LNCAP (cell line): ENCODE data around the gene ARHGAP31.

Experiments used
- TF ChIP-seq, protein P1 (sequence below): fragments of 450-650 bp; IDR thresholded peaks from 2 replicates; pipeline ENCODE4 v1.5.1; 2017; ENCODE audit warnings: mild to moderate bottlenecking

Gene ARHGAP31

DNA sequence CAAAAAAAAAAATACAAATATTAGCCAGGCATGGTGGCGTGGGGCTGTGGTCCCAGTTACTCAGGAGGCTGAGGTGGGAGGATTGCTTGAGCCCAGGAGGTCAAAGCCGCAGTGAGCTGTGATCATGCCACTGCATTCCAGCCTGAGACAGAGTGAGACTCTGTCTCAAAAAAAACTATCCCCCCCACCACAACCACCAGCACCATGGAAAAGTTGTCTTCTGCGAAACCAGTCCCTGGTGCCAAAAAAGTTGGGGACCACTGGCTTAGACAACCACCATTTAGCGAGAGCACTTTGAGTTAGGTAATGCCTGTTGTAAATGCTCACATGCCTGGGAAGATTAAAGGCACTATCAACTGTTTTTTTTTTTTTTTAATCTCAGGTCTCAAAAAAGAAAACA lies 15.4 kb downstream of the ARHGAP31 start:
- TF ChIP-seq, protein P1, sequence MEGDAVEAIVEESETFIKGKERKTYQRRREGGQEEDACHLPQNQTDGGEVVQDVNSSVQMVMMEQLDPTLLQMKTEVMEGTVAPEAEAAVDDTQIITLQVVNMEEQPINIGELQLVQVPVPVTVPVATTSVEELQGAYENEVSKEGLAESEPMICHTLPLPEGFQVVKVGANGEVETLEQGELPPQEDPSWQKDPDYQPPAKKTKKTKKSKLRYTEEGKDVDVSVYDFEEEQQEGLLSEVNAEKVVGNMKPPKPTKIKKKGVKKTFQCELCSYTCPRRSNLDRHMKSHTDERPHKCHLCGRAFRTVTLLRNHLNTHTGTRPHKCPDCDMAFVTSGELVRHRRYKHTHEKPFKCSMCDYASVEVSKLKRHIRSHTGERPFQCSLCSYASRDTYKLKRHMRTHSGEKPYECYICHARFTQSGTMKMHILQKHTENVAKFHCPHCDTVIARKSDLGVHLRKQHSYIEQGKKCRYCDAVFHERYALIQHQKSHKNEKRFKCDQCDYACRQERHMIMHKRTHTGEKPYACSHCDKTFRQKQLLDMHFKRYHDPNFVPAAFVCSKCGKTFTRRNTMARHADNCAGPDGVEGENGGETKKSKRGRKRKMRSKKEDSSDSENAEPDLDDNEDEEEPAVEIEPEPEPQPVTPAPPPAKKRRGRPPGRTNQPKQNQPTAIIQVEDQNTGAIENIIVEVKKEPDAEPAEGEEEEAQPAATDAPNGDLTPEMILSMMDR, result no peak

DNA sequence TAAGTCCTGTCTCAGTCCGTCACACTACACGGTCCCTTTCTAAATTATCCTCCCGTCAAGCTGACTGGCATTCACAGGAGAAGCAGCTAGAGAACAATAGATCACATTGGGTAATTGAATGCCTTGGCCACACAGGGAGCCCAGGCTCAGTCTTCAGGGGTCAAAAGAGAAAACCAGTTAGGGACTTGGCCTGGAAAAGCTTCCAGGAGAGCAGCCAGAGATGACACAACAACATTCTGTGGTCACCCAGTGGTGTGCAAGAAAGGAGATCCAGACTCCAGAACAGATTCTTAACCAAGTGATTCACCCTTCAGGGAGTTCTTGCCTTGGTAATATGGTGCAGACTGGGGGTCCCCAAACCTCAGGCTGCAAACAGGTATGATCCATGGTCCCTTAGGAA lies 15.9 kb downstream of the ARHGAP31 start:
- TF ChIP-seq, protein P1, result no peak

DNA sequence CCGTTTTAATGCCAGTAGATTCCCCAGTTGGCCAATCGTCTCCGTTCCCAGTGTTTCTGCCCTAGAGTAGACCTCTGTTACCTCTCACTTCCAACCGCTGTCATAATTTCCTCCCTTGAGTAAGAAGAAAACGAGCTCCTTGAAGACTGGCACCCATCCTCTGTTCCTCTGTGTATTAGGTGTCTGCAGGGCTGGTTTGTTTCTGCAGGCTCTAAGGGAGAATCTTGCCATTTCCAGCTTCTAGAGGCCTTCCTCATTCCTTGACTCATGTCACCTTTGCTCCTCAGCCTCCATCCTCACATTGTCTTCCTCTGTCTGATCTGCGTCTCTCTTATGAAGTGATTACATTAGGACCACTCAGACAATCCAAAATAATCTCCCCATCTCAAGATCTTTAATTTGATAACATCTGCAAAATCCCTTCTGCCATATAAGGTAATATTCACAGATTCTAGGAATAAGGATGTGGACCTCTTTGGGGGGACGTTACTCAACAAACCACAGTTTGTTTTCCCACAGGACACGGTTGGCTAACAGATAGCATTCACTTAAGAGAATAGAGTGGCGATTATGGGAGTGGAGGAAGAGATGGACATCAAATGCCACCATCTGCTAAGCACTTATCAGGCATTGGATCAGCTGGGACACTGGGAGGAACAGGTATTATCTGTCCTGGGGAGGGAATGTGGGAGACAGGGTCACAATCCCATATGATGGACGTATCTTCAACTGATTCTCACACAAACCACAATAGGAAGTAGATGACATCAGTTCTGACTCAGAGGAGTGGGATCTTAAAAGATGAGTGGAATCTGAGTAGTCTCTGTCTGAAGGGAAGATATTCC lies 17.1 kb downstream of the ARHGAP31 start:
- TF ChIP-seq, protein P1, result no peak

DNA sequence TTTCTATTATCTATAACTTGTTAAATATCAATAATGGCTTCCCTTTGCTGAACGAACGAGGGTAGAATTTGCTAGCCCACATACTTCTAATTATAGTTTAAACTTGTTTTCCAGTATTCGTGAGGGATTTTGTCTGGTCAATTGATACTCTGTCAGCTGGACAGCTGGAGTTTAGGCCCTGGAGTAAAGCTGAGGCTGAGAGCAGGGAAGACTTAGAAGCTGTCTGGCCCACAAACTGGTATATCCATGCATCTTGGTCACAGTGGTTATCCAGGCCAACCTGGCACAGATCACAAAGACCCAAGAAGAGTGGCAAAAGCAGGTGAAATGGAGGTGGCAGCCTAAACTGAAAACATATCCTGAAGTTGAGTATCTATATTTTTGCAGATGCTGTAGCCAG lies 19.3 kb downstream of the ARHGAP31 start:
- TF ChIP-seq, protein P1, result no peak

DNA sequence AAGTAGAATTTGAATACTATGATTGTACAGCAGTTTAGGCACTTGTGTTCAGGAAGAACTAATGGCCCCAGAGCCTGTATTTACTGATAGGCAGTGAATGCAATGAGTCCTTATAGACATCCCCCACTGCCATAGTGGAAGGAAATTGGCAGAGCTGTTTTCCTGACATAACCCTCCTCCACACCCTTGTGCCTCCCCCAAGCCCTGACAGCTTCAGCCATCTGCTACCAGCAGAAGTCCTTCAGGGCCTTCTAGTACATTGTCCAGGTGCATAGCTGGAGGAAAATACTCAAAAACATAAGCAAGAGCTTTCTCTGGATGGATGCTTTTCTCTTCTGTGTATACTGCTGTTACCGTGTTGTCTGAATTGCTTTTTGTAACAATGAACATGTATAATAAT lies 20.6 kb downstream of the ARHGAP31 start:
- TF ChIP-seq, protein P1, result no peak

DNA sequence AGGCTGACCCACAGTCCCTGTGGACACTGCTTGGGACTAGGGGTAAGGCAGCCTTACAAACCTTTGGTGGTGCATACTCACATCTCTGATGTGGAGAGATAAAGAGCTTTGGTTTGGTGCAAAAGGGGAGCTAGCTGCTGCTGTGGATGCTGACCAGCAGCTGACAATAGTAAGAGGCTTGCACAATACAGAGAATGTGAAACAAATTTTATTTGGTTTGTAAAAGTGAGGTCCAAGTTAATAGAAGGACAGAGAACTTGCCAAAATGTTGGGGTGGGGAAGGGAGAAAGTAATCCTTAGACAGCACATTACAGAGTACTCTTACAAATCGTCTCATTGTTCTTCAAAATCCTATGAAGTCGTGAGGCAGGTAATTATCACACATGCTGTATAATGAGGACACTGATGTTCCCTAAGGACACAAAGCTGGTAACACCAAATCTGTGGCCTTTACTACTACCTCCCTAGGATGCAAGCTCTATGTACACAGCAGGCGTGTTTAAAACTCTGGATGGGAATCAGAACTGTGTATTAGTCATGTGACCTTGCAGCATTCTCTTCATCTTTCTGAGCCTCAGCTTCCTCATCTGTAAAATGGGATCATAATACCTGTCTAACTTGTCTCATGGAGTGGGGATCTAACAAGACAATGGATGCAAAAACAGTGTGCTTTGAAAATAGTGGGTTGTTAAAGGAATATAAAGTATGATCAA lies 21.6 kb downstream of the ARHGAP31 start:
- TF ChIP-seq, protein P1, result no peak

DNA sequence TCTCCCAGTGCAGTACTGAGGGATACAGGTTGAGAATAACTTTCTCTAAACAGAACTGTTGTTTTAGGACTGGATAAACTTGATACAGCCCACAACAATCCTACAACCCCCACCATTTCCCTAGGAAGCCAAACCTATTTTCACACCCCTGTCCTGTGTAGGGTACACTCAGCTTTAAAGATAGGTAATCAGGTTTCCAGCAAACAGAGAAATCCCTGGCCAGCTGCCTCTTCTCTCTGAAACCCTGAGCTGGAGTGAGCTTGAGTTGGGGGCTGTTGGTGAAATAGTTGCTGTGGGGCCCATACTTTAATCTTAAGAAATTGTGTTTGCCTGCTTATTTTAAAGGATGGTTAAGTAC lies 22.1 kb downstream of the ARHGAP31 start:
- TF ChIP-seq, protein P1, result no peak
